Measurements from ENCODE around the gene PDE8B.

PDE8B gene

DNA sequence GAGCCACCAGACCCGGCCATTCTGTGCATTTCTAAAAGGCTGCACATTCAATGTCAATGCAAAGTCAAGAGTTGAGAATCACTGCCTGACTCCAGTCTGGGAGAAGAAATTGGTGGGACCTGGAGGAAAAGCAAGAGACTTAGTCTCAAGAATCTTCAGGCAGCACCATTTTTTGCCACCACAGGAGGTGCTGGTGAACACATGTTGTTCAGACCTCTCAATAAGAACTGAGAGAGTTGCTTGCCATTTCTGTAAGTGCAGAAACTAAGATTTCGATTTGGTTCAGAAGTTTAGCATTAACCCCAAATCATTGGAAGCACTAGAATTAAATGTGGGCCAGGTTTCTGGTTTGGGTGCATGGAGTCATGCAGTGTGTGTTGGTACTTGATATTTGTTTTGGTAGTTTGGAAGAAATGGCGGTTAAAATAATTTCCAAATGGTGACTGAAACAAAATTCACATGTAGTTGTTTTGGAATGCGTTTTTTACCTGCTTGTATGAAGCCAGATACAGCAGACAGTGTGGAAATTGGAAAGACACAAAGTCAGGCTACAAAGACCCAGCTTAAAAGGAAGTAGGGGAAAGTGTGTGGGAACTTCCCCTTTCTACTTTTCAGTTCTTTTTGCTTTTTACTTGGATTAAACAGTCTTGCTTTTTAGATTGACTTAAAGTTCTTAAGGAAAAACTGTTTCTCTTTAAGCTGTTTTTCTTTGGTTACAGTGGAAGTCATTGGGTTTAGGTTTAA, 20.4 kb downstream of the PDE8B start:
- DNase-seq, result no peak
- ATAC-seq, result no peak

DNA sequence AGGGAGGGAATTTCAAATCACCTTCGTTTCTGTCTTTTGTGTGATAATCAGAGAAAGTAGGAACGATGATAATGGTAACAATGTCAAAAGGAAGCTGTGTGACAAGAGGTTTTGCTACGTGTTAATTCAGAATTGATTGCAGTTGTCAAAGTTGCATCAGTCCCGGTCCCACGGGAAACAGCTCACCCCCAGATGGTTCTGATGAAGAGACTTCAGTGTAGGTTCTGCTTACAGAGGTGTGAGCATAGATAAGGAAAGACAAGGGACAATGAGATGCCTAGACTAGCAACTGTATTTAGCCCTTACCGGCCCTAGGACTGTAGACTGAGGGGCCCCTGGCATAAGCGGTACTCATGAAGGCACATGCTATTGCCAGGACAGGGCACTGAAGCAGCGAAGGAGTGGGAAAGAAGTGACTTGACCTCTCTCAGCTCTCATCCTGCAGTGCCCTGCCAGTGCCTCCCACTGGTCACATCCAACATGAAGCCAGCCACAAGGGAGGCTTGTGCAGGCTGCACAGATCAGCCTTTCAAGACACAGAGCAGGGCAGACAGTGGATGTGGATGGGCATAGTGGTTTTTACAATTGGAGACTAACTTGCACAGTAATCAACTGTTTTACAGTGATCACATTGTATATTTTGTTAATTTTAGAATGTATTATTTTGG, 21.1 kb downstream of the PDE8B start:
- ATAC-seq (no peak), DNase-seq (no peak)

DNA sequence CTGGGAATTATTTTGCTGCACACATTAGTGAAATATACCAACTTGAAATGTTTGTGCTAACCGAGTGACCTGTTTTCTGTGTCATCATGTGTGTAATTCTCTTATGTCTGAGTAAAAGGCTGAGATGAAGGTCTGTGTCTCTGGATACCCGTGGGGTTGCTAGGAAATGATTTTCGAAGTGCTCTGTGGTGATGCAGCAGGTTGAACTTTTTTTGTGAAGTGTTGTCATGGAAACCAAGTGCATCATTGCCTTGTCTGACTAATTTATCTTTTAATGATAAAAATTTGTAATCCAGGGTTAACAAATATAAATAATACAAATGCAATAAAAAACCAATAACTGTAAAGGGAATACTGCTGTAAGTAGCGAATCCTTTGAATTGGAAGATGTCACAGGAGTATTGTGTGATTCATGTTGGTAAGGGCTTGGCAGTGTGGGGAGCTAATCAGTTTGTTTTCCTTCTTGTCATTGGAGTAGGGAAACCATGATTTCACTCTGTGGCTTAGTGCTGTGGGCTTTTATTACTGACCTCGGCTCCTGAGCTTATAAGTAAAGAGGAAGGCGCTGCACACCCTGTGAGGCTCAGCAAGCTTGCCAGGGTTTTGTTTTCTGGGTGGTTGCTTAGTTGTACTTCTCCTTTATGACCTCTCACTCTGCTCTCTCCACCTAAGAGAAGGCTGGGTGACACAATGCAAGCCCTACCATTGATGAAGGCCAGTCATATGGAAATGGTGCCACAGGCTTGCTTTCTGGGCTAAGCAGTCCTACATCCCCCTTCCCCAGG, 22.3 kb downstream of the PDE8B start:
- DNase-seq, result no peak
- ATAC-seq, result no peak

DNA sequence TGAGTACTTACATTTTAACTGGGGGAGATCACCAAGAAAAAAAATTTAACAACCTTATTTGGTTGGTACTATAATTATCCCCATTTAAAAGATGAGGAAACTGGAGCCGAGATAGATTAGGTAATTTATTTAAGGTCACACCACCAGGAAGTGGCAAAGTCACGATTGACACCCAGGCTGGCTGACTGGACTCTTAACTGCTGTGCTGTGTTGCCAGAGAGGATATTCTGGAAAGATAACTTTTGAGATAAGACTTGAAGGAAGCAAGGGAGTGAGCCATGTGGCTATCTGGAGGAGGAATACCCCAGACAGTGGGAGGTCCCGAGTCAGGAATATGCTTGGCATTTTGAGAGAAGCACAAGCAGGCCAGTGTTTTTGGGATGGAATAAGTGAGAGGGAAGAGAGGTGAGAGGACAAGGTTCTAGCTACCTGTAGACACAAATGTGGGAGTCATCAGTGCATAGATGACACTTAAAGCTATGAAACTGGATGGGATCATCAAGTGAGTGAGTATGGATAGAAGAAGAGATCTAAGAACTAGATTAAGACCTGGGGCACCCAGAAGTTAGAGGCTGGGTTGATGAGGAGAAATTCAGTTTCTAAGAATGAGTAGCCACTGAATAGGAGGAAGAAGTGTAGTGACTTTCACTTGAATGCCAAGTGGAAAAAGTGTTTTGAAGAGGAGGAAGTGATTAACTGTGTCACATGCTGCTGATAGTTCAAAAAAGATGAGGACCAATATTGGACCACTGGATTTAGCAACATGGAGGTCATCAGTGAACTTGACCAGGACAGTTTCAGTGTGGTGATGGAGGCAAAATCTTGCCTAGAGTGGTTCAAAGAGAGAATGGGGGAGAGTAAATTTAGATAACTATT, 25.6 kb downstream of the PDE8B start:
- ATAC-seq, result peak; percentile 46
- no peak for DNase-seq

DNA sequence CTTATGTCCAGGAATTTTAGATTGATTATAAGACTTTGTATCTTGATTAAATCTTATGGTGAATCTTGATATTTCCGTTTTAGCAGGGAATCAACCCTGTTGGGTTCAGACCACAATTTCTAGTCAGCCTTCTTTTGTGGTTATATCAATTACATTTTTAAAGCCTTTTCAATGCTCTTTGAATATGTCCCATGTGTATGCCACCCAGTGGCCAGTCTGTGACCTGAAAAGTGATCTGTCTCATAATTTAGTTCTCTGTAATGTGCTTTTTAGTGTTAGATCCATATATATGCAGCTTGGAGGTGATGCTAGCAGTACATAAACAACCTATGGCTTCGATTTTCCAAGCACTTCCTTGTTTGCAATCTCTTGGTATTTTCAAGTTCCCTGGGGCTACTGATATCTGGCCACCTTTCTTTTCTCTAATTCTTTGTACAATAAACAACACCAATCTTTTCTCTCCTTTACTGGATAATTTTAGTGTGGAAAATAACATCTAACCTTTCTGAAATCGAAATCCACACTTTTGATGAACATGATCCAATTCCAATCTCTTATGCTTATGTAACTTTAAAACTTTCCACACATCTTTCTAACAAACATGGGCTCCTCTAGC, 28.8 kb downstream of the PDE8B start:
- ATAC-seq (no peak), DNase-seq (no peak)

DNA sequence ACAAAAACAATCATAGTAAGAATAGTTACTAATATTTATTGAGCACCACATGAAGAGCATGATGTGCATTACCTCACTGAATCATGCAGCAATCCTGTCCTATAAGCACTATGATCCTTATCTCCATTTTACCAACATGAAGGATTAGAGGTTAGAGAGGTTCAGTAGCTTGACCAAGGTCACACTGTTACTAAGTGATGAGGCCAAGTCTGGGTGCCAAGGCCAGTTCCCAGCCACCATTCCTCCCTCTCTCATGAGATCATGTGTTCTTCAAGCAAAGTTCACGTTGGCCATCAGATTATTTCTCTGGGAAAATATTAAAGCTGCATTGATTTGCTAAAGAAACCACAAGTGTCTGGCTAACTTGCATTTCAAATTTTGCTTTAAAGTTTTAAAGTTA, 31.0 kb downstream of the PDE8B start:
- DNase-seq (no peak), ATAC-seq (no peak)

DNA sequence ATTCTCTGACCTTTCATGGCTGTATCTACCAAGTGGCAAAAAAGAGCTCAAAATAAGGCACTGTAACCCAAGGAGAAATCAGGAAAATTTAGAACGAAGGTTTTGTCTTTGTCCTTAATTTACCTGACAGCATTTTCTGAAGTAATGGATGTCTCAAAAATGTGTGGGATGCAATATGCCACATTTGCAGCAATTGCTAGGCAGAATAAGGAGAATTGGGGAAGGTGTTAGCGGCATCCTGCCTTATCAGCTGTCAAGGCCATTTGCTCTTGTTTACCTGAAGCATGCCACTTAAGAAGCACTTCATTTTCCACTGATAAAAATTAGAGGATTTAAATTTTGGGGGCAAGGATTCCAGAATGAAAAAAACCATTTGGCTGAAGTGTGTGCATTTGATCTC, 39.0 kb downstream of the PDE8B start:
- DNase-seq (no peak), ATAC-seq (no peak)

DNA sequence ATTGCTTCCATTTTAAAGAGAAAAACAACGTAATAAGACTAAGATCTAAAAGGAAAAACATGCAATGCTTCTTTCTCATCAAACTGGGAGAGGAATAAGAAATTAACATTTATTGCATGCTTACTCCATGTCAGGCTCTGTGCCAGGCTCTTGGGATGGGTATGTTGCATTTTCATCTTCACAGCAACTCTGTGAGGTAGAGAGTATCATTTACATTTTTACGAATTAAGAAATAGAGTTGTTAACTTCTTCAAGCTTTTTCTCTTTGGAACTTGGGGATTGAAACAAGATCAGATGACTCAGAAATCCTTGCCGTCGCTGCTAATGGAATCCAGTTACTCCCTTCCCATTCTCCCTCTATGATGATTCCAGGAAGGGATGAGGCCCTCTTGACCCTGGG, 39.5 kb downstream of the PDE8B start:
- DNase-seq, result no peak
- ATAC-seq, result no peak

DNA sequence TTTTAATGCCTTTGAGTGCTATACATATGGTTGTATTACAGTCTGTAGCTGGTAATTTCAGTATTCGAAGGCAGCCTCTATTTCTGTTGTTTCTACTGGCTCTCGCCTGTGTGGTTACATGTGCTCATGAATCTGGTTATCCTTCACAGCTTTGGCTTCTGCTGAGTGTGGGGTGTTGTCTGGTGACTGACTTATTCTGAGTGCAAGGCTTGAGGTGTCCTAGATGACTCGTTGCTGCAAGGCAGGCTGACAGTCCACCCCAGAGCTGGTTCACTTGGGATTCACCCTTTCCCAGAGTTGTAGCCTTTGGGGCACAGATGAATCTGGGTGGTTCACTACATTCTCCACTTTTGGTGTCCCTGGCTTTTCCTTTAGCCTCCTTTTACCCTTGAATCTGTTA, 41.4 kb downstream of the PDE8B start:
- DNase-seq, result no peak
- peak; percentile 32 for ATAC-seq

DNA sequence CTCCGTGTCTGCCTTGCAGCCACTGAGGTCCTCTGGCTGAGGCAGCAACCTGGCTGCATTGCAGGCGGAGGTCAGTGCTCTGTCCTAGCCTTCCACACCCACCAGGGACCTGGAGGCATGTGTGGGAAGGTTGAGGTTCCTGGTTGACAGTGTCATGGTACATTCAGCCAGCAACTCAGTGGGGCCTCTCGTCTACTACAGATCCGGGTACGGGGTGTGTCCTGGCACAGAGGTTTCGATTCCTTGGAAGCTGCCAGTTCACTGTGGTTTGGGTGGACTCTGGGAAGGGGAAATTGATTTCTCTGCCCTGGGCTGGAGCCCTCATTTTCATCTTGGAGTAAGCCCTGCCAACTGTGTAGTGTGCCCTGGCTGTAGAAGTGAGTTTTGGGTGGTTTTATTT, 45.1 kb downstream of the PDE8B start:
- DNase-seq (no peak), ATAC-seq (no peak)

DNA sequence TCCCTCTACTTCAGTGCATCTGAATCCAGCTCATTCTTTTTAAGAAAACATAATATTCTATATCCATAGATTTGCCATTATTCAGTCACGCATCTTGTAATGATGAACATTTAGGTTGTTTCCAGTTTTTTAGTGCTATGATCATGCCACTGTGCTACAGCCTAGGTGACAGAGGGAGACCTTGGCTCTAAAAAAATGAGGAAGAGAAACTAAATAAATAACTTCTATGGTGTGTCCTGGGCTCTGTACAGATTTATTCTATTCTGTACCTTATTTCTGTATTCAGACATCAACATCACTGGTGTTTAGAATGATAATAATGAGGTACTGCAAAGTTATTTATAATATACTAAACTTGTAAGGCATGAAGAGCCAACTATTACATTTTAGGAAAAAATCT, 45.9 kb downstream of the PDE8B start:
- DNase-seq, result no peak
- ATAC-seq, result no peak

DNA sequence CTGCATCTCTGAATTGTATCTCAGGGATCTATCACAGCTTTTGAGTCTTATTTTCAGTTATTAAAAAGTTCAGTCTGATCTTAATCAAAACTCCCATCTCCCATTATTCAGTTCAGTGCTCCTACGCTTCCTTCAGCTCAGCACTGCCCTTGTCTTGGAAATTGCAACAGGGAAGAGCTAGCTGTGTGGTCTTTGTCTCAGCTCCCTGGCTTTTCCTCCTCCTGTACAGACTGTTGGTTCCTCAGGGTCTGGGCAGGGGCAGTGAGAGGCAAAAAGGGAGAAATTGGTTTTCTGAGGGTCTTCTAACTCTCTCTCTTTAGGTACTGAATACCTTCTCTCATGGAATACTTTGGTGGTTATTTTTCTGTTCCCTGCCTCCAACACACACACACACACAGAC, 48.2 kb downstream of the PDE8B start:
- no peak for DNase-seq

DNA sequence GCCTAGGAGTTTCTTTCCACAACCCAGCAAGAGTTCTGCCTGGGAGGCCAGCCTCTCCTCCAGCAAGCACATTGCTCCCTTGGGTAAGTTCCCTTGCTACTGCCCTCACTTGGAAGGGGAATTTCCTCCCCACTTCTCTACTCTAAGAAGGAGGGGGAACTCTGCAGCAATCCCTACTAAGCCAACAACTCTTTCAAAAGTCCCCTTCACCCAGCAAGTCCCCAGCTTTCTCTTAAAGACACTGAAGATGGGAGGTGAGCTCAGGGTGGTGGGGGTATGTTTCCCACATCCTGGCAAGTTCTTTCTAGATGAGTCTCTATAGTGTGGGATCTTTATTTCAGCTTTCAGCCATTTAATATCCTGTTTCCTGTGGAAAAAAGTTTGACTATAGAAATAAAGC, 49.0 kb downstream of the PDE8B start:
- no peak for DNase-seq
- peak; percentile 55 for ATAC-seq

More for the DNA sequence above, 48.2 kb downstream of the PDE8B start:
- ATAC-seq, result no peak

DNA sequence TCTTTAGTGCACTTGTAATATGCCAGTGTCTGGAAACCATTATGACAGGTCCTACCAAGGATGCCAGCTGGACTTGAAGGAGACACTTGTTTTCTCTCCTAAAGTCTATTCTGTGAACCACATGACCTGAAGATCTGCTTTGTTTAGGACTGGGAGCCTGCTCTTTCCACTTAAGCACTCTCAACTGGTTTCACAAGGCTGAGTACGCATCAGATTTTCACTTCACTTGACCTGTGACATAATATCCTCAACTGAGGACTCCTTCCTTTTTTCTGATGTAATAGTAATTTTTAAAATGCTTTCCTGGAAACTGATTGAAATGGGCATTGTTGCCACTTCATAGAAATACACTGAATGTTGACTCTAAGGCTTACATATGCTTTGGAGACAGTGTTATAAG, 52.2 kb downstream of the PDE8B start:
- ATAC-seq (no peak), DNase-seq (no peak)

DNA sequence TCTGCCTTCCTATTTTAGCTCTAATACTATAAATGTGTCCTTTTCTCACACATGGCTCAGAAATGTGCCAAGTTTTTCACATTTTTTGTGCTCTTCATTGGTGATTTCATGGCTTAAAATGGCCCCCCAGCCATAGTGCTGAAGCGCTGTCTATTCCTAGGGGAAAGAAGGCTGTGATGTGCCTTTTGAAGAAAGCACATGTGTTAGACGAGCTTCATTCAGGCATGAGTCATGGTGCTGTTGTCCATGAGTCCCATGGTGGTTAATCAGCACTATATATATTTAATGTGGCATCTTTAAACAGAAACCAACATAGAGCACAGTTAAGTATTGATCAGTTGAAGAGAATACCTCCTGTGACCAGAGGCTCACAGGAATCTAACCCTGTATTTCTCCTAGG, 55.8 kb downstream of the PDE8B start:
- ATAC-seq, result no peak
- DNase-seq, result no peak

DNA sequence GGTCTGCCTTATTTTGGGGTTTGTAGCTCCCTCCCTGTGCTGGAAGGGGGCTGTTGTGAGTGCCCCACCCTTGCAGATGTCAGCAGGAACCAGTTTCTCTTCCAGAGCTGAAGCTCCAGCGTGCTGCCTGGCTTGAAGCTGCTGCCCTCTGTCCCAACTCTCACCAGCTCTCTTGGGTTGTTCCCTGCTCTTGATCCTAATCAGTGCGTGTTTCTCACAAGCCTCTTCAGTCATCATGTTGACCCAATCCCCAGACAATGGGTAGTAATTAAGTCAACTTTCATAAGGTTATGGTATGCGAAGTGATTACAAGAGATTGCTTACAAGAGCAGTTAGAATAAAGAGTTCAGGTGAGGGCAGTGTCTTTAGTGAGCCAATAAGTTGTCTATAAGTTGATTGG, 57.0 kb downstream of the PDE8B start:
- no peak for DNase-seq
- no peak for ATAC-seq

DNA sequence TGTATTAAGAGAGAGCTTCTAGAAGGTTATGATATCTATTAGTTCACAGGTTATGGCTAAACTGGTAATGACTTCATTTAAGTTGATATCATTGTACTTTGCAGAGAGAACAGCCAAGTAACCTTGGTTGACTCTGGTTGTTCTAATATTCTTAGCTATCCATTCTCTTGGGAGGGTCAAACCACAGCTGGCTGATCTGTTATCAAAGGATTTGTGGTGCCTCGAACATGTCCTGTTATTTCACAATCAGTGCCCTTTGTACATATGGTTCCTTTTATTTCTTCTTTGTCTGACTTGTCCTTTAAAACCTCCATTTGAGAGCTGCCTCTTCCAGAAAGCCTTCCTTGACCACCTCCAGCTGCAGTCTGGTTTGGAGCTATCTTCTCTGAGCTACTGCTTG, 61.7 kb downstream of the PDE8B start:
- ATAC-seq (no peak), DNase-seq (no peak)

DNA sequence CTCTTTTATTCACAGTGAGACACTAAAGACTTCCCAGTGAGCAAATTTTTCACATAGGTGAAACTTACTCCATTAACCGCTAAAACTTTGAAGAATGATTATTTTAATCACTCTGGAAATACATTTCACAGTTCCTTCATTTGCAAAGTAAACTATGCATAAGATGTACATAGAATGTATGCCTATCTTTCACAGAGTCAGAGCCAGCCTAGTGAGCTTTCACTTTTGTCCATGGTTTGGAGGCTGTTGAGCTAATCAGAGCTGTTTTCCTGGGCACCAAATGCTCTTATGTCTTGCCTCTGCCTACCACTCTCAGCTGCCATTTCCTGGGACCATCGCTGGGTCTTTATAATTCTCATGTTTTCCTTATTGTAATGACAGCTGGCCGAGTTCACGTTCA, 67.3 kb downstream of the PDE8B start:
- ATAC-seq (no peak), DNase-seq (no peak)

DNA sequence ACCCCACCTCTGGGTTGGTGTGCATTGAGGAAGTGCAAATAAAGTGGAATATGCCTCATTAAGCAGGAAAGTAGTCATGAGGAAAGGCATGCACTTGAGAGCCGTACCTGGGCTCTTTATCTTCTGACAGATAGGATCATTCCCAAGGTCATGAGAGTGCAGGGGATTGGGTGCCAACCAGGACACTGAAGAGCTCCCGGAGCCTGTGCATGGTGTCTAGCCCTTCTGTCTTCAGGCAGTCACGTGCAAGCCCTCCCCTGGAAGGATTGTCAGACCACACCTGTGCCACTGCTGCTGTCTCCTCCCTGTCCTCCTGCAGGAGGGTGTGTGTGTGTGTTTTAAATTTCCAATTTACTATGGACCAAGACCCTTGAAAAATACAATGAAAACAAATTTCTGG, 69.6 kb downstream of the PDE8B start:
- ATAC-seq, result no peak

DNA sequence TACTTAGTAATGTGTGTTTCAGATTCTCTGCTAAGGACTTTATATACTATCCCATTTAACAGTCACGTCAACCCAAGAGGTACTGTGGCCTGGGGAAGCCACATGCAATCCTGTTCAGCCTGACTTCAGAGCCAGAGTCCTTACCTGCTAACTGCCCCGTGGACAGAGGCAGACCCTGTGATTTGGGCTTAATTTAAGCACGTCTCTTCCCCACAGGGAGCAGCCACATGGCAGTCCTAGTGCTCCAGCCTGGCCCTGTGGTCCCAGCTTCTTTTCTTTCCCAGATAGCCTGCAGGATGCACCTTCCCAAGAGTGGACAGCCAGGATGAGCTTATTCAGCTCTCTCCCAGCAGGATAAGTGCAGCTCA, 71.5 kb downstream of the PDE8B start:
- no peak for DNase-seq
- no peak for ATAC-seq

More for the DNA sequence above, 69.6 kb downstream of the PDE8B start:
- DNase-seq, result no peak

DNA sequence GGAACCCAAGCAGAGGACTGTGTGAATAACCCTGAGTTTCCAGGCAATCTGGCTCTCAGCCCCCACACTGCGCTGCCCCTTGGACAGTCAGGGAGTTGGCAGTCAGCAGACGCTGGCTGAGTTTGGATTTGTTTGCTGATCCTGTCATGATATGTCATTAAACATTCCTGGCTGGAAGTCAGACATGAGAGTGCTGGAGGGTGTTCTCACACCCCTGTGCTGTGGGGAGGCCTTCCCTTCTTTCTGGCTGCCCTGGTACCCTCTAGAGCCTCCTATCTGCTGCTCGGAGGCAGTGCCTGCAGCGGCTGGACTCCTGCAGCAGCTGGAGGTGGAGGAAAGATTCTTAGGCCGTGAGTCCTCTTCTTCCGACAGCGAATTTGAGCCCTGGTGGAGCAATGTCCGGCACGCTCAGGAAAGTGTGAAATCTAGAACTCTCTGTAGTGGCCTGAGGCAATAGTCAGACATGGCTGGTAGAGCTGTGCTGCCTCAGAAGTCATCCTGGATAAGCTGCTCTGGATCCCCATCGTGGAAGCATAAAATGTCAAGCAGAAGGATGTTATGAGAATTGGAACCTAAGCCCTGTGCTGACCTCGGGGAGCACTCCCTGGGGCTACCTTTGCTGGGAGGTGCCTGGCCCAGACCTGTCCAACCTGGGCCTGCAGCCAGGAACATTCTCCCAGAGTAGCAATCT, 72.0 kb downstream of the PDE8B start:
- no peak for DNase-seq
- no peak for ATAC-seq

All from stimulated activated naive CD8-positive, alpha-beta T cell treated with anti-CD3 and anti-CD28 coated beads, Interleukin-15, Interleukin-2, amounts not matched to agents 100 U/mL and 50 U/mL, for 24 hours (primary cell).